PFSK-1 (cell line): ENCODE data around the gene FOXN4.

Experiments
- FOXP2 ChIP-seq: optimal IDR thresholded peaks from 2 replicates; pipeline ENCODE3; 2011; ENCODE audit warnings: borderline replicate concordance, control low read depth, inconsistent platforms; ENCODE audit not compliant: insufficient read depth; ENCODE audit errors: extremely low read length, extremely low read depth
- POLR2AphosphoS5 ChIP-seq: IDR thresholded peaks from 2 replicates; pipeline ENCODE4 v1.6.1; 2012; ENCODE audit warnings: low read depth, mild to moderate bottlenecking, control low read depth, low read length, moderate library complexity
- REST ChIP-seq, 2 experiments: IDR thresholded peaks; 2 replicates each; pipeline versions ENCODE4 v1.6.1 to v1.8.0; 2011 to 2012; ENCODE audit warnings: low read depth in 2 of 2, low read length in 2 of 2, control low read depth in 1 of 2, inconsistent platforms in 1 of 2, mild to moderate bottlenecking in 1 of 2, moderate library complexity in 1 of 2; ENCODE audit not compliant: insufficient read depth in 1 of 2
- SIN3A ChIP-seq: IDR thresholded peaks from 2 replicates; pipeline ENCODE4 v1.6.1; 2012; ENCODE audit warnings: mild to moderate bottlenecking, low read length, moderate library complexity, borderline replicate concordance; ENCODE audit not compliant: insufficient read depth
- TAF1 ChIP-seq: IDR thresholded peaks from 2 replicates; pipeline ENCODE4 v1.6.1; 2012; ENCODE audit warnings: low read length, control low read depth, borderline replicate concordance; ENCODE audit not compliant: insufficient read depth

- TF ChIP-seq POLR2AphosphoS5, result no peak
- no peak for TF ChIP-seq REST (IDR thresholded peaks at IDR 0.05; ENCODE audit: insufficient read depth in 1 of 2, low read depth in 2 of 2, low read length in 2 of 2)
- no peak for TF ChIP-seq TAF1
- TF ChIP-seq FOXP2, result no peak
- no peak for TF ChIP-seq SIN3A
These were observed 13.2 kb downstream of the FOXN4 start for GRCh38 chr12:109295764-109296425.
